Amniotic epithelial cell (primary cell): Measurements from ENCODE around the gene MEGF11.

Source experiments
- DNase-seq: peaks from one replicate; pipeline ENCODE4 v3.0.0-alpha.2; 2010; ENCODE audit warnings: low read depth

MEGF11 gene

GRCh38 chr15:65845826-65846519 is 407.6 kb downstream of the MEGF11 start:
- DNase-seq, result no peak
